C4-2B (cell line): ENCODE data around the gene TH.

ENCODE experiments used
- CTCF ChIP-seq: fragments of 450-650 bp; conservative IDR thresholded peaks from 2 replicates; pipeline ENCODE4 v1.5.1; 2017; ENCODE audit warnings: mild to moderate bottlenecking
- ZFX ChIP-seq: fragments of 450-650 bp; IDR thresholded peaks from 2 replicates; pipeline ENCODE4 v1.6.1; 2017

- TF ChIP-seq ZFX: no peak
- TF ChIP-seq CTCF: no peak; the same call in 1 of the 2 replicates
Observed at GRCh38 chr11:2173150-2173693, 1.6 kb upstream of the TH start.
